Measurements from ENCODE around the gene CNTNAP2. TPM values are rescaled to one million over a fixed set of nuclear protein-coding genes. Genes with fewer than 3 reads are reported as not detected.

Gene CNTNAP2
- total and polyA plus RNA-seq, 7 donors = 0.60 to 2.4 (median 1.7) TPM

GRCh38 chr7:147909431-147910148 is 1793.0 kb downstream of the CNTNAP2 start:
- 86 to 91% methylated on average over 10 of the region's 10 CpGs for WGBS, 2 donors
- no peaks in the 10 kb centered on the region for H3K4me1 ChIP-seq
- TF ChIP-seq EP300 (IDR thresholded peaks at IDR 0.05) = no peak

GRCh38 chr7:147911201-147911601 is 1794.6 kb downstream of the CNTNAP2 start:
- Histone ChIP-seq H3K4me1 (no peaks in the 10 kb centered on the region), H3K27me3 (no peaks in the 10 kb centered on the region), H3K36me3 (no peaks in the 10 kb centered on the region), H3K4me3 (no peak overlapping the region), H3K27ac (no peak overlapping the region), H3K9me3 (no peaks in the 10 kb centered on the region)
- DNase-seq = no peak
- intact Hi-C loops (cut with DNase I) = no loop called here
- 21 to 31% methylated on average over 3 of the region's 3 CpGs for WGBS, 2 donors
- no peak for TF ChIP-seq POLR2AphosphoS5 (IDR thresholded peaks at IDR 0.05)
- TF ChIP-seq POLR2A (IDR thresholded peaks at IDR 0.05) = no peak
- no peak for TF ChIP-seq EP300 (IDR thresholded peaks at IDR 0.05)
- TF ChIP-seq CTCF (IDR thresholded peaks at IDR 0.05) = no peak

More at GRCh38 chr7:147909431-147910148, 1793.0 kb downstream of the CNTNAP2 start:
- intact Hi-C loops (cut with DNase I) = no loop called here
- no peaks in the 10 kb centered on the region for H3K27me3 ChIP-seq
- no peaks in the 10 kb centered on the region for H3K9me3 ChIP-seq
- H3K4me3 ChIP-seq = no peak overlapping the region
- H3K36me3 ChIP-seq = no peaks in the 10 kb centered on the region
- DNase-seq = no peak
- H3K27ac ChIP-seq = no peak overlapping the region

- Histone ChIP-seq H3K4me1 (no peaks in the 10 kb centered on the region), H3K27me3 (no peaks in the 10 kb centered on the region), H3K4me3 (no peak overlapping the region), H3K27ac (no peak overlapping the region), H3K9me3 (no peaks in the 10 kb centered on the region), H3K36me3 (no peaks in the 10 kb centered on the region)
- TF ChIP-seq POLR2AphosphoS5 (IDR thresholded peaks at IDR 0.05) (no peak), EP300 (IDR thresholded peaks at IDR 0.05) (no peak), POLR2A (IDR thresholded peaks at IDR 0.05) (no peak), CTCF (IDR thresholded peaks at IDR 0.05) (no peak)
- intact Hi-C loops (cut with DNase I) = no loop called here
- WGBS, 2 donors = 62 to 78% methylated on average over 2 of the region's 2 CpGs
- DNase-seq = no peak
These were observed 1795.7 kb downstream of the CNTNAP2 start for GRCh38 chr7:147912291-147912690.

- Histone ChIP-seq H3K9me3 (no peaks in the 10 kb centered on the region), H3K27ac (no peak overlapping the region), H3K27me3 (no peaks in the 10 kb centered on the region), H3K4me3 (no peak overlapping the region), H3K4me1 (no peaks in the 10 kb centered on the region), H3K36me3 (no peaks in the 10 kb centered on the region)
- intact Hi-C loops (cut with DNase I) = no loop called here
- TF ChIP-seq CTCF (IDR thresholded peaks at IDR 0.05) (no peak), POLR2AphosphoS5 (IDR thresholded peaks at IDR 0.05) (no peak), POLR2A (IDR thresholded peaks at IDR 0.05) (no peak), EP300 (IDR thresholded peaks at IDR 0.05) (no peak)
- WGBS, 2 donors = 49 to 59% methylated on average over 2 of the region's 2 CpGs
- no peak for DNase-seq
These were observed 1796.5 kb downstream of the CNTNAP2 start for GRCh38 chr7:147912946-147913638.

GRCh38 chr7:147915781-147916180 is 1799.2 kb downstream of the CNTNAP2 start:
- H3K9me3 ChIP-seq = no peaks in the 10 kb centered on the region
- no peak overlapping the region for H3K4me3 ChIP-seq
- intact Hi-C loops (cut with DNase I) = no loop called here
- H3K36me3 ChIP-seq = no peaks in the 10 kb centered on the region
- 73 to 76% methylated on average over 4 of the region's 4 CpGs for WGBS, 2 donors
- no peaks in the 10 kb centered on the region for H3K27me3 ChIP-seq
- DNase-seq = no peak
- no peaks in the 10 kb centered on the region for H3K4me1 ChIP-seq
- H3K27ac ChIP-seq = no peak overlapping the region
- TF ChIP-seq POLR2AphosphoS5 (IDR thresholded peaks at IDR 0.05) (no peak), CTCF (IDR thresholded peaks at IDR 0.05) (no peak)
